Keratinocyte (primary cell): ENCODE data around the gene C17orf113.

Experiments used
- EZH2 ChIP-seq: IDR thresholded peaks from one replicate; pipeline ENCODE4 v1.6.1; 2012; ENCODE audit warnings: inconsistent platforms, mild to moderate bottlenecking, low read length, moderate library complexity
- TF ChIP-seq, protein P1 (sequence below), 3 experiments: IDR thresholded peaks in 1 of 3; conservative IDR thresholded peaks in 1 of 3; optimal IDR thresholded peaks in 1 of 3; 2 replicates in 2 of 3; 3 replicates in 1 of 3; pipeline versions ENCODE3 to v1.5.1; 2011; ENCODE audit warnings: low read length in 3 of 3, mild to moderate bottlenecking in 3 of 3, moderate library complexity in 2 of 3, control low read depth in 1 of 3, inconsistent platforms in 1 of 3; ENCODE audit not compliant: insufficient read depth in 2 of 3; ENCODE audit errors: extremely low read depth in 1 of 3

DNA sequence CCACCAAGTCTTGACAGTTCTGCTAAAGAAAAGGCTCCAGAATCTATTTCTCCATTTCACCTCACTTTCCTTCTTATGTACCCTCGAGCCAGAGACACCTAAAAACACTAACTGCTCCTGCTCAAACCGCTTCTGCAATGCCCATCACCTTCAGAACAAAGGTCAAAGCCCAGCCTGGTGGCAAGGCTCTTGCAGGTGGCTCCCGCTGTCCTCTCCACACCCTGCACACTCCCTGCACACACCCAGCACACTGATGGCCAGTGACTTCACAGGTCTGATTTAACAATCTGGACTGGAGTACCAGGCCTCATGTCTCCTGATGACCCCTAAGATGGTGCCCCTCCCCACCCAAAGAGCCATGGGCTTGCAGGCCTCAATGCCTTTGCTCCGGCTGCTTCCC, 9.8 kb upstream of the C17orf113 start:
- TF ChIP-seq, protein P1, sequence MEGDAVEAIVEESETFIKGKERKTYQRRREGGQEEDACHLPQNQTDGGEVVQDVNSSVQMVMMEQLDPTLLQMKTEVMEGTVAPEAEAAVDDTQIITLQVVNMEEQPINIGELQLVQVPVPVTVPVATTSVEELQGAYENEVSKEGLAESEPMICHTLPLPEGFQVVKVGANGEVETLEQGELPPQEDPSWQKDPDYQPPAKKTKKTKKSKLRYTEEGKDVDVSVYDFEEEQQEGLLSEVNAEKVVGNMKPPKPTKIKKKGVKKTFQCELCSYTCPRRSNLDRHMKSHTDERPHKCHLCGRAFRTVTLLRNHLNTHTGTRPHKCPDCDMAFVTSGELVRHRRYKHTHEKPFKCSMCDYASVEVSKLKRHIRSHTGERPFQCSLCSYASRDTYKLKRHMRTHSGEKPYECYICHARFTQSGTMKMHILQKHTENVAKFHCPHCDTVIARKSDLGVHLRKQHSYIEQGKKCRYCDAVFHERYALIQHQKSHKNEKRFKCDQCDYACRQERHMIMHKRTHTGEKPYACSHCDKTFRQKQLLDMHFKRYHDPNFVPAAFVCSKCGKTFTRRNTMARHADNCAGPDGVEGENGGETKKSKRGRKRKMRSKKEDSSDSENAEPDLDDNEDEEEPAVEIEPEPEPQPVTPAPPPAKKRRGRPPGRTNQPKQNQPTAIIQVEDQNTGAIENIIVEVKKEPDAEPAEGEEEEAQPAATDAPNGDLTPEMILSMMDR (optimal IDR thresholded peaks at IDR 0.05 in 1 of 3, IDR thresholded peaks at IDR 0.05 in 1 of 3, conservative IDR thresholded peaks at IDR 0.05 in 1 of 3; ENCODE audit: extremely low read depth in 1 of 3, insufficient read depth in 2 of 3, low read length in 3 of 3), result no peak
- TF ChIP-seq EZH2, result no peak
